Colon (tissue), 2 donors: ENCODE data around the gene ZDHHC19.
"Not testable (repeated sequence)": the region's sequence is repeated elsewhere in the genome, so short reads cannot be mapped to it uniquely, and the experiment has no call there.

Experiments used
- FAIRE-seq: peaks from 2 replicates; lab custom pipeline; 2012; peaks lifted over from hg19 to GRCh38; lab: Jason Lieb, UNC
- donor health status: control.
- donor health status: control.

ZDHHC19 gene

DNA sequence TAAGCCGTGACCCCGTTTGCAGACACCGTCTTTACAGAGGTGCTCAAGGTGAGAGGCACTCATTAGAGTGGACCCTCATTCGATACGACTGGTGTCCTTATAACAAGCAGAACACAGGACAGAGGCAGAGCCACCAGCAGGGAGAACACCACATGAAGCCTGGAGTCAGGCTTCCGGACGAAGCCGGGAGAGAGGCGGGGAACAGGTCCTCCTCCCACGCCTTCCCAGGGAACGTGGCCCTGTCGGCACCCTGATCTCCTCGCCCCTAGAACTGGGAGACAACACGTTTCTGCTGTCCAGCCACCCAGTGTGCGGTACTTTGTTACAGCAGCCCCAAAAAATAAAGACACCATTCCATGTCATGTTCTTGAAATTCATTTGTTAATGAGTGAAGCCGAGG, 33.6 kb downstream of the ZDHHC19 start:
- no peak for FAIRE-seq

DNA sequence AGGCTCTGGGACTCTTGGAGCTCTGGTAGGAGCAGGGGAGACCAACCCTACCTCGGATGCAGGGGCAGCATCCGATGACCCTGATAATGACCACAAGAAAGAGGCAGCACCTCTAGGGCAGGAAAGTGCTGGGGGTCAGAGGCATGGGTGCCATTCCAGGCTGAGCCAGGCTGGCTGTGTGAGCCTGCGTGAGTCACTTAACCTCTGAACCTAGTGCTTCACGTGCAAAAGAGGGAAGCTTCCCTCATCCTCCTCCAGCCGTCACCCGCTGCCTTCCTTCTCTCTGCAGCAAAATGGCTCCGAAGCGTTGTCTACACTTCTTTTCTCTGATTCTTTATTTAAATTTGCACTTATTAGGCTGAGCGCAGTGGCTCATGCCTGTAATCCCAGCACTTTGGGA, 35.5 kb downstream of the ZDHHC19 start:
- FAIRE-seq, result no peak

DNA sequence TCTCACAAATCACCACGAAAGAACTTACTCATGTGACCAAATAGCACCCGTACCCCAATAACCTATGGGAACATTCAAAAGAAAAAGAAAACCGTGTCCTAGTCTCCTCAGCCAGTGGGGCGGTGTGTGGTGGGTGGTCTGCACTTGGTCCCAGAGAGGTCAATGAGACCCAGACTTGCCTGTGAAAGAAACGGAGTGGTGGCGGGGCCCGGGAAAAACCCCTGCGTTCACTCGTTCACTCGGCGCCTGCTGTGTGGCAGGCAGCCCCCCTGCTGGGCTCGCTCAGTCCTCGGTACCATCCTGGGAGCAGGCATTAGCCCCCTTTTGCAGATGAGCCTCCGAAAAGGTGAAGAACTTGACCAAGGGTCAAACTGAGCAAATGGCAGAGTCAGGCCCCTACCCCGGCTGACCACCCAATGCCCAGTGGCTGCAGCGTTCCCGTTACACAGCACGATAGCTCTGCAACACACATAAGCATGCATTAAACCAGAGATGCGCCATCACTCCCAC, 36.0 kb downstream of the ZDHHC19 start:
- no peak for FAIRE-seq

DNA sequence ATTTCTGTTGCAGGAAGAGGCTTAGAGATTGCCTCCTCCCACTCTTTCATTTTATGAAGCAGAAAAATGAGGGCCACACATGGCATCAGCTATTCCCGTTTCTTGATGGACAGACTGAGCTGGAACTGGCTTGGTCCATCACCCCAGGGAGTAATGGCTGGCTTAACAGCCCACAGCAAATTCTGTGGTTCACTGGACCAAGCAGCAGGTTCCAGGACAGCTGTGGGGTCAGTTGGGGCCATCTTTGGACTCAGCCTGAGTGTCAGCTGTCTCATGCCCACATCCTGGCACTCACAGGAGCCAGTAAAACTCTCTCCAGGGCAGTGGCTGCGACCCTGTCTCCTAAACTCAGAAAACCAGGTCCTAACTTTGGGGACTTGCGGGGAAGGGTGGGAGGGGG, 36.5 kb downstream of the ZDHHC19 start:
- no peak for FAIRE-seq

DNA sequence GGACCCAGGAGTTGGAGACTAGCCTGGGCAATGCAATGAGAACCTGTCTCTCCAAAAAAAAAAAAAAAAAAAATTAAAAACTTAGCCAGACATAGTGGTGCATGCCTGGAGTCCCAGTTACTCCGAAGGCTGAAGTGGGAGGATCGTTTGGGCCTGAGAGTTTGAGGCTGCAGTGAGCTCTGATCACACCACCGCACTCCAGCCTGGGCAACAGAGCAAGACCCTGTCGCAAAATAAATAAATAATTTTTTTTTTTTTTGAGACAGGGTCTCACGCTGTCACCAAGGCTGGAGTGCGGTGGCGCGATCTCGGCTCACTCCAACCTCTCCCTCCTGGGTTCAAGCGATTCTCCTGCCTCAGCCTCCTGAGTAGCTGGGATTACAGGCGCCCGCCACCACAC, 40.9 kb downstream of the ZDHHC19 start:
- not testable (repeated sequence) for FAIRE-seq

DNA sequence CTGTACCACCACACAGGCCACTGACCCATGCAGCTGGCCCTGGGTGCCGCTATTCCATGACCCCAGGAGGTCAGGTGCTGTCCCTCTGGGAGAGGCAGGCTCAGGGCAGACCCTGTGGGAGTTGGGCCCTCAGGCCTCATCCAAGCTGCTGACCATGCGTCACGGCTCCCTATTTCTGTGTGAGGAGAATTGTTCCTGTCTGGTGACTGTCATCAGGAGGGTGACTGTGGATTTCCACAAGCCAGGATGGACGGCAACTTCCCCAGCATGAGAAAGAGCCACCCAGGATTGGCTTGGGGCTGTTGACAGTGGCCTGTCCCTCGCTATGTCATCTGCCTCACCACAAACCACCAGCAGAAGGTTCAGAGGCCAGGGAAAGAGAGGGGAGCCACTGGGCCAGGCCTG, 41.4 kb downstream of the ZDHHC19 start:
- no peak for FAIRE-seq

DNA sequence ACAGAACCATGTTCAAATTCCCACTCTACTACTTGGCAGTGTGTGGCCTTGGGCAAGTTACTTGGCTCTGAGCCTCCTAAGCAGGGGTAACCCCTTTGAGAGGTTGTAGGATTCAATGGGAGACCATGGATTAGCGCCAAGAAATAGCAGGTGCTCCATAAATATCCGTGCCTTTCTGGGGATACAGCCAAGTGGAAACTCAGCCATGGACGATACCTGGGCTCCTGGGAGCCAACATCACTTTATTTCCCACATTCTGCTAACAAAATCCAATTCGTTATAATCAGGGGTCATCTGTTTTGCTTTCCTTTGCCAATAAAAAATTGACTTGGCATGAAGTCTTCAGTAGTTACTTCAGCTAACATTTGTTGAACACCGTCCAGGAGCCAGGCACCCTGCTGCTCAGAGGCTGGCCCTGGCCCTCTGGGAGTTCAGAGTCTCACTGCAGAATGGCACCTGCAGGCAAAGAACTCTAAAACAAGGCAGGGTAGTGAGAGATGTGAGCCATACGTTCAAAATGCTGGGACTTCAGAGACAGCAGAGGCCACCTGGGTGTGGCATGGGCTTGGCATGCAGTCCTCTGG, 42.3 kb downstream of the ZDHHC19 start:
- FAIRE-seq, result no peak

DNA sequence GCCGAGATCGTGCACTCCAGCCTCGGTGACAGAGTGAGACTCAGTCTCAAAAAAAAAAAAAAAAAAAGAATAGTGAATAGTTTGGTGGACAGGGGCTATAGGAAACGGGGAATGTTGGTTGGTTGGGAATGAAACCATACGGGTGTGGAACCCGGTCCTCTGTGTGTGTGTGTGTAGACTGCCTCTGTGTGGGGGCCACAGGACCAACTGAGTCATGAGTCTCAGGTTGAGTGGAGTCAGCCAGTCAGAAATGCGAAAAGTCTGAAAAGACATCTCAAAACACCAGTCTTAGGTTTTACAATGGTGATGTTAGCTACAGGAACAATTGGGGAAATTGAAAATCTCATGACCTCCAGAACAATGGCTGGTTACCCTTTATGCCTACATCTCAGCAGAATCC, 44.5 kb downstream of the ZDHHC19 start:
- FAIRE-seq, result no peak

DNA sequence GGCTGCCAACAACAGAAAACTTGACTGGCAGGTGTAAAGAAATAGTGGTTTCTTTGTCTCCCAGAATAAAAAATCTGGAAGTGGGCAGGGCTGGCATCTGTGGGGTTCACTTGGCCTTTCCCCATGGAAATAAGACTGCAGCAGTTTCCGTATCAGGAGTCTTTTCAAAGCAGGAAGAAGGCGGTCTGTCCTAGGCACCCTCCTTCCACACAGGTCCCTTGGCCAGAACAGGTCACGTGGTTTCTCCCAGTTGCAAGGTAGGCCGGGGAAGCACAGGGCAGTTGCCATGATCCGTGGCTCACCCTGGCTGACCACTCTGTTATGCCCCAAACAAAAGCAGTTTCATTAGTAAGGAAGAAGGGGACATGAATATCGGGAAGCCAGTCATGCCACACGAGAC, 45.4 kb downstream of the ZDHHC19 start:
- no peak for FAIRE-seq

DNA sequence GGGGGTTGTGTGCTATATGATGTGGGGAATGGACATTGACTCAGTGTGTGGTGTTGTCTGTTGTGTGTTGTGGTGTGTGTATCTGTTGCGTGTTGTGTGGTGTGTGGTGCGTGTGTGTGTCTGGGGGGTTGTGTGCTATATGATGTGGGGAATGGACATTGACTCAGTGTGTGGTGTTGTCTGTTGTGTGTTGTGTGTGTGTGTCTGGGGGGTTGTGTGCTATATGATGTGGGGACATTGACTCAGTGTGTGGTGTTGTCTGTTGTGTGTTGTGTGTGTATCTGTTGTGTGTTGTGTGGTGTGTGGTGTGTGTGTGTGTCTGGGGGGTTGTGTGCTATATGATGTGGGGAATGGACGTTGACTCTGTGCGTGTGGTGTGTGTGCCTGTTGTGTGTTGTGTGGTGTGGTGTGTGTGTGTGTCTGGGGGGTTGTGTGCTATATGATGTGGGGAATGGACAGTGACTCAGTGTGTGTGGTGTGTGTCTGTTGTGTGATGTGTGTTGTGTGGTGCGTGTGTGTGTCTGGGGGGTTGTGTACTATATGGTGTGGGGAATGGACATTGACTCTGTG, 46.1 kb downstream of the ZDHHC19 start:
- not testable (repeated sequence) for FAIRE-seq

DNA sequence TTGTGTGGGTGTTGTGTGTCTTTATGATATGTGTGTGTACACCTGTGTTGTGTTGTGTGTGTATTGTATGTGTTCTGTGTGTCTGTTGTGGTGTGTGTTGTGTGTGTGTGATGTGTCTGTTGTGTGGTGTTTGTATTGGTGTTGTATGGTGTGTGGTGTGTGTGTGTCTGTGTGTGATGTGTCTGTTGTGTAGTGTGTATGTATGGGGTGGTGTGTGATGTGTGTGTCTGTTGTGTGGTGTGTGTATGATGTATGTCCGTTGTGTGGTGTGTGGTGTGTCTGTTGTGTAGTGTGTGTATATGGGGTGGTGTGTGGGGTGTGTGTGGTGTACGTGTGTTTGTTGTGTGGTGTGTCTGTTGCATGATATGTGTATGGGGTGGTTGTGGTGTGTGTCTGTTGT, 46.6 kb downstream of the ZDHHC19 start:
- FAIRE-seq, result no peak

DNA sequence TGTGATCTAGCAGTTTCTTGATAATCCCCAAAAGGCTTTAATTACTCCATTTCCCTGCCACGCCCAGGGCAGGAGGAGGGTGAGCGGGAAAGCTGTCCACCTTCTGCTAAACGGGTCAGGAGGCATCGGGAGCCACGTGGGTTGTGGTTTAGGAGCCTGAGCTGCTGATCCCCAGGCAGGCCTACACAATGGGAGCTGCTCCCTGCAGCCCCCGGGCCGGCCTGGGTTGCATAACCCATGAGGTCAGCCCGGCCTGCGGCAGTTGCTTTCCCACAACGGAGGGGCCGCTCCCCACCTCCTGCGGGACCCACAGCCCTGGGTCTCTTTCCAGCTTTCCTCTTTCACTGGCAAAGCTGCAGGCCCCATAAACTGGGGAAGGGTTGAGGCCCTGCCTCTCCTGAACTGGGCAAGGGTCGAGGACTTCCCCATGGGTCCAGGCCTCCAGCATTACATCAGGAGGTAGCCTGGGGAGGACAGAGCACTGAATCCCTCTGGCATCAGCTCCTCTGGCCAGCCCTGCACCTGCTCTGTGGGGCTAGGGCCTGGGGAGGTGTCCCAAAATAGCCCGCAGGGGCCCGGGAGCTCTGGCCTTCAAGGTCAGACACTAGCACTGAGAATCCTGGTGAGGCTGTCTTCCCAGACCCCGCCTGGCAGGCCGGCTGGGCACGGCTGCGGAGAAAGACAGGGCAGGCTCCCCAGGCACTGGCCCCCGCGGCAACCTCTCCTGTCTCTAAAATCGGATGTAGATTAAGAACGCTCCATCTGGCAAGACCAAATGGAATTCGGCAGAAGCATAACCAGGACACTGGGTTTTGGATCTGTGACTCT, 47.3 kb downstream of the ZDHHC19 start:
- FAIRE-seq, result no peak

DNA sequence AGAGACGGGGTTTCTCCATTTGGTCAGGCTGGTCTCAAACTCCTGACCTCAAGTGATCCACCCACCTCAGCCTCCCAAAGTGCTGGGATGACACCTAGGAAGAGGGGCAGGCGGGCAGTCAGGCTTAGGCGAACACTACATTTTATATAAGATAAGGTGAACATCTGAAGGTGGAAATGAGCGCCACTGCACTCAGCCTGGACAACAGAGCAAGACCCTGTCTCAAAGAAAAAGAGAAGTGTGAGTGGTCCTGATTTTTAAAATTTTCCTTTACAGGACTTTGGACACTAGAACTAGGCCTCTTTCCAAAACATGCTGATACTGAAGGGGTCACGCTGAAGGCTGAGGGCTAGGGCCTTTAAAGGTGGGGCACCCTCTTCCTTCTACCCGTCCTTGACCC, 48.0 kb downstream of the ZDHHC19 start:
- no peak for FAIRE-seq

DNA sequence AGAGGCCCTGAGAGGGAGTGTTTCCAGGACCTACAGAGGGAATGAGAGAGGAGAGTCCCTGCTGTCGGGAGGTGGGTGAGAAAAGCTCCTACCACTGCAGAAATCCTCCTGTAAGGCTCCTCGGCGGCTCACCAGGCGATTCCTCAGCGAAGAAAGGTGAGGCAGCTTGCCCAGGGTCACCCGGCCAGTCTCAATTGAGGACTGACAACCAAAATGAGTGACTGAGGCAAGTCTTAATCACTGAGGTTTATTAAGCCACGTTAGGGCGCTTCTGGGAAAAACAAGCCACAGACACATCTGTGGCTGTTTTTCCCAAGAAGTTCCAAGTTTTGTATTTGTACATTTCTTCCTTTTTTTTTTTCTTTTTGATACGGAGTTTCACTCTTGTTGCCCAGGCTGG, 48.5 kb downstream of the ZDHHC19 start:
- FAIRE-seq, result no peak

DNA sequence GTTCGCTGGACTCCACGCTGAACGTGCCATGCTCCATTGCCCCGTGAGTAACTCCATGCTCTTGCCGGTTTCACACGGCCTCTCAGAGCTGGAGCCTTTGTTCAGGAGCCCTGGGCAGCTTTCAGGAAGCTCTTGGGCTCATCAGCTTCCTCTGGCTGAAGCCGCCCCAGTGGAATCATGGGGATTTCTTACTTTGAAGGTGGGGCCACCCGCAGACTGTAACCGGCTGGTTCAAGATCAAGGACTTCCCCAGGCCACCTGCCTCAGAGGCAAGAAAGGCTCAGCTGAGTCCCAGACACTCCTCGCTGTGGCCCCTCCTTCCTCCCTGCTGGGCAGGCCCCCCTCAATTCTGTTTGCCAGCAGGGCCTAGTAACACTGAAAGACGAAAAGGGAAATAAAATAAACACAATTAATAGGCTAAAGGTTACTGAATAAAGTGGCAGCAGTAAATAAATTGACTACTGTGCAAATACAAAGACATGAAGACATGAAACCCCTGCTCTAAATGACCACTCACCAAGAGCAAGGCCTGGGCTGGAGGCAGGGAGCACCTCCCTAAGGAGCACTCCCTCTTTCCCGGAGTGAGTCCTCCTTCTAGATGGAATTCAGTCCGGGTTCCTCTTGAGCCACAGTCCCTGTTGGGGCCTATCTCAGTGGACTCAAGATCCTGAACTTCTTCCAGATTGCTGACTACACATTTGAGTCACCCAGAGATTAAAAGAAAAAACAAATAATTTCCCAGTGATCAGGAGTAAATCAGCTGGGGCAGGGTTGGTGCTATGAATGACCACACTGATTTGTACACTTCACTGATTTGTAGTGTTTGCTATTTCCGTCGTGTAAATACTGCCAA, 51.0 kb downstream of the ZDHHC19 start:
- FAIRE-seq, result no peak

DNA sequence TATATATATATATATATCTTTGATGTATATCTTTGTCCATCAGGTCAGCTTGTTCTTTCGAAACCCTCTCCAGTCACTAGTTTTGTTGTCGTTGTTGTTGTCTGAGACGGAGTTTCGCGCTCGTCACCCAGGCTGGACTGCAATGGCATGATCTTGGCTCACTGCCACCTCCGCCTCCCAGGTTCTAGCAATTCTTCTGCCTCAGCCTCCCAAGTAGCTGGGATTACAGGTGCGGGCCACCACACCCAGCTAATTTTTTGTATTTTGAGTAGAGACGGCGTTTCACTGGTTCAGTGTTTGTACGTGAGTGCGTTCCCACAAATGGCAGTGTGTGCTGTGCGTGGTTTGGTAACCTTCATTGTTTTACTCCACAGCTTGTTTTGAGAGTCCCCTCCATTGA, 51.7 kb downstream of the ZDHHC19 start:
- FAIRE-seq, result no peak

DNA sequence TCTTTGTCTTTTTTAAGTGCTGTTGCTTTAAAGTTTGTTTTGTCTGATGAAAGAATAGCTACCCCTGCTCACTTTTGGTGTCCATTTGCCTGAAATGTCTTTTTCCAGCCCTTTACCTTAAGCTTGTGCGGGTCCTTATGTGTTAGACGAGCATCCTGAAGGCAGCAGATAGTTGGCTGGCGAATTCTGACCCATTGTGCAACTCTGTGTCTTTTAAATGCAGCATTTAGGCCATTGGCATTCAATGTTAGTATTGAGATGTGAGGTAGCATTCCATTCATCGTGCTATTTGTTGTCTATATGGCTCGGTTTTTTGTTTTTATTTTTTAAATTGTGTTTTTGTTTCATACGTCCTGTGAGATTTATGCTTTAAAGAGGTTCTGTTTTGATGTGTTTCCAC, 55.0 kb downstream of the ZDHHC19 start:
- no peak for FAIRE-seq

DNA sequence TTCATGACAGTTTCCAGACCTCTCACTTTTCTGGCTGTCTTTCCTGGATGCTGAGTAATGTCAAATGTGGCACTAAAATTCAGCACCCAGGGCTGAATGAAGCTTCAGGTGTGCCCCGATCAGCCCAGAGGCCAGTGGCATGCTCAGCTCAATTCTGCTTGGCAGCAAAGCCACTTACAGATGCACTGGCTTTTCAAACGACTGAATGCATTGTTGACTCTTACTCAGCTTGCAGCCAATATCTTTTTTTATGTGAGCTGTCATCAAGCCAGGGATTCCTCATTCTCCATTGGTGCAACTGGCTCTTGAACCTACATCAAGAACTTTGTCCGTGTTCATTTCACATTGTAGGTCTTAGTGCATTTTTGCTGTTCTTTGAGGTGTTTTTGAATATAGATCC, 60.7 kb downstream of the ZDHHC19 start:
- no peak for FAIRE-seq

DNA sequence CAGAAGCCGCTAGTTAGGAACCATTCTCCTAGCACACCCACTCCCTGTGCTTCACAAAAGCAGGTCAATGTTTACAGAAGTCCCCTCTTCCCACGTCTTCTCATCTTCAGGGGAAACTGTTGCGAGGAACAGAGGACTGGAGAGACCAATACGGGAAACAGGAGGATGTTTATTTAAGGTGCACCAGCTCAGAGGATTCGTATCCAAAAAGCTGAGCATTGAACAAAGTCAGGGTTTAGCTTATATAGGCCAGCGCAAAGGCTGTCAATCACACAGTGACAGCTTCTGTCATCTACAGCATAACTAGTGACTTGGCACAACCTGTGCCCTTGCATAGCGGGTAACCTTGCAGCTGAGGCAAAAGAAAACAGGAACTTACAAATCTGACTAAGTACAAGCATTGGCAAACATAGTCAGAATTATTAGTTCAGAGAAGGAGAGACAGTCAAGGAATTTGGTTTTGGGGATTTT, 61.3 kb downstream of the ZDHHC19 start:
- FAIRE-seq, result no peak

DNA sequence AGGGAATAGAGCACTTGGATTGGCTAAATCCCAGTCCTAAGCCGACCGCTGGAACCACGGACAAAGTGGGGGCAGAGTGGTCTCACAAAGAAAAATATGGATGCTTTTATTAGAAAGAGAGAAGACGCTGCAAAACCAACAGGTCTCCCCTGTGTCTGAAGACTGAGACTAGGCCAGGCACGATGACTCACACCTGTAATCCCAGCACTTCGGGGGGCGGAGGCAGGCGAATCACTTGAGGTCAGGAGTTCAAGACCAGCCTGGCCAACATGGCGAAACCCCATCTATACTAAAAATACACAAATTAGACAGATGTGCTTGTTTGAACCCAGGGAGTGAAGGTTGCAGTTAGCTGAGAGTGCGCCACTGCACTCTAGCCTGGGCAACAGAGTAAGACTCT, 61.8 kb downstream of the ZDHHC19 start:
- no peak for FAIRE-seq
